BE2C (cell line): ENCODE data around the gene TIAL1.
A peak's percentile ranks its signal among the peaks of the same experiment; 100 is the strongest.

Experiments
- DNase-seq: peaks from one replicate; pipeline ENCODE4 v3.0.0-alpha.2; 2020
- H3K27me3 ChIP-seq: fragments of 250-450 bp; sonication (Bioruptor Pico); 2 replicates; pipeline ENCODE4 v1.5.1; 2020; ENCODE audit warnings: mild to moderate bottlenecking
- H3K36me3 ChIP-seq: fragments of 250-450 bp; sonication (Bioruptor Pico); 2 replicates; pipeline ENCODE4 v1.5.1; 2020; ENCODE audit warnings: mild to moderate bottlenecking
- H3K4me1 ChIP-seq: fragments of 250-450 bp; sonication (Bioruptor Pico); 2 replicates; pipeline ENCODE4 v1.5.1; 2020
- H3K4me3 ChIP-seq: 2 replicates; pipeline ENCODE4 v1.5.1; 2011; ENCODE audit warnings: low read depth, low read length
- H3K9me3 ChIP-seq: fragments of 250-450 bp; sonication (Bioruptor Pico); 2 replicates; pipeline ENCODE4 v1.5.1; 2020
- CTCF ChIP-seq: IDR thresholded peaks from 2 replicates; pipeline ENCODE4 v1.5.1; 2012; ENCODE audit warnings: mild to moderate bottlenecking, low read depth, low read length

TIAL1 gene

GRCh38 chr10:119545310-119545709, 51.5 kb downstream of the TIAL1 start:
- H3K9me3 ChIP-seq, result no peaks in the 10 kb centered on the region
- no peak overlapping the region for H3K4me3 ChIP-seq
- TF ChIP-seq CTCF, result no peak
- no peaks in the 10 kb centered on the region for H3K36me3 ChIP-seq
- H3K4me1 ChIP-seq, result peaks cover 5% of the 10 kb centered on the region
- no peaks in the 10 kb centered on the region for H3K27me3 ChIP-seq
- DNase-seq, result no peak

GRCh38 chr10:119543814-119544642, 52.7 kb downstream of the TIAL1 start:
- Histone ChIP-seq H3K4me3 (peak overlapping the region; percentile 61; the same call in 1 of the 2 replicates), H3K4me1 (peaks cover 5% of the 10 kb centered on the region)
- DNase-seq, result no peak

GRCh38 chr10:119542988-119543813, 53.6 kb downstream of the TIAL1 start:
- DNase-seq, result peak; percentile 74
- H3K4me1 ChIP-seq, result peaks cover 3% of the 10 kb centered on the region
- H3K9me3 ChIP-seq, result no peaks in the 10 kb centered on the region
- no peaks in the 10 kb centered on the region for H3K27me3 ChIP-seq
- H3K36me3 ChIP-seq, result no peaks in the 10 kb centered on the region
- peak; percentile 59 for TF ChIP-seq CTCF
- H3K4me3 ChIP-seq, result peak overlapping the region; percentile 61

More at GRCh38 chr10:119543814-119544642, 52.7 kb downstream of the TIAL1 start:
- Histone ChIP-seq H3K9me3 (no peaks in the 10 kb centered on the region), H3K36me3 (no peaks in the 10 kb centered on the region), H3K27me3 (no peaks in the 10 kb centered on the region)
- no peak for TF ChIP-seq CTCF

GRCh38 chr10:119542357-119542987, 54.3 kb downstream of the TIAL1 start, which contains the start of gene RGS10:
RGS10 (minus strand) TSS chr10:119542719; CDS start chr10:119542638, 81 bp downstream.
- no peak for TF ChIP-seq CTCF
- H3K4me1 ChIP-seq, result peaks cover 2% of the 10 kb centered on the region
- no peaks in the 10 kb centered on the region for H3K27me3 ChIP-seq
- H3K4me3 ChIP-seq, result peak within 1 kb of the TSS; percentile 61
- DNase-seq, result peak; percentile 60
- H3K36me3 ChIP-seq, result no peaks in the 10 kb centered on the region
- no peaks in the 10 kb centered on the region for H3K9me3 ChIP-seq

- no peak for DNase-seq
- no peaks in the 10 kb centered on the region for H3K36me3 ChIP-seq
- H3K4me3 ChIP-seq, result peak overlapping the region; percentile 61
- no peaks in the 10 kb centered on the region for H3K27me3 ChIP-seq
- H3K4me1 ChIP-seq, result no peaks in the 10 kb centered on the region; the same call in 1 of the 2 replicates
- no peak for TF ChIP-seq CTCF
- no peaks in the 10 kb centered on the region for H3K9me3 ChIP-seq
Observed at GRCh38 chr10:119541459-119542356, 55.1 kb downstream of the TIAL1 start.
